ENCODE measurements around the gene AMD1.

DNA sequence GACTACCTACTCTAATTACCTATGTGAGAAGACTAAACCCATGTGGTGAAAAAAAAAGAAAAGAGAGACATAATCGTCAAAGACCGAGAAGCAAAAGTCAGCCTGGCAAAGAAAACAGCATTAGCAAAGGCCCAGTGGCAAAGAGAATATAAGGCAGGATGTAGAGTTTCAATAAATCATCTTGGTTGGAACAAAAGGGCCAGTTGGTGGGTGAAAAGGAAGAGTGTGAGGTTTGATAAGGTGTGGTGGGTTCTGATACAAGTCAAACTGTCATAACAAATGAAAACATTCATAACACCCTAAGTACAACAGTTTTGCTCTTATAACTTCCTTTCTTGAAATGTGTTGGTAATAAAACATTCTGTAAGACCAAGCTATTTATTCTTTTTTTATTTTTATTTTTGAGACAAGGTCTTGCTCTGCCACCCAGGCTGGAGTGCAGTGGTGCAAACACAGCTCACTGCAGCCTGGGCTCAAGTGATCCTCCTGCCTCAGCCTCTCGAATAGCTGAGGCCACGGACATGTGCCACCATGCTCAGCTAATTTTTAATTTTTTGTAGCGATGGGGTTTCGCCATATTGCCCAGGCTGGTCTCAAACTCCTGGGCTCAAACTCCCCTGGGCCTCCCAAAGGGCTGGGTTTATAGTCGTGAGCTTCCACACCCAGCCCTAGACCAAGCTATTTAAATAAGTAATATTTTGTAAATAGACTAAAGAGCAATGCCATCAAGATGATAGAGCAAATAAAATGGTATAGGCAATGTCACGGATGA lies 65.0 kb downstream of the AMD1 start:
- TF ChIP-seq, protein P1, sequence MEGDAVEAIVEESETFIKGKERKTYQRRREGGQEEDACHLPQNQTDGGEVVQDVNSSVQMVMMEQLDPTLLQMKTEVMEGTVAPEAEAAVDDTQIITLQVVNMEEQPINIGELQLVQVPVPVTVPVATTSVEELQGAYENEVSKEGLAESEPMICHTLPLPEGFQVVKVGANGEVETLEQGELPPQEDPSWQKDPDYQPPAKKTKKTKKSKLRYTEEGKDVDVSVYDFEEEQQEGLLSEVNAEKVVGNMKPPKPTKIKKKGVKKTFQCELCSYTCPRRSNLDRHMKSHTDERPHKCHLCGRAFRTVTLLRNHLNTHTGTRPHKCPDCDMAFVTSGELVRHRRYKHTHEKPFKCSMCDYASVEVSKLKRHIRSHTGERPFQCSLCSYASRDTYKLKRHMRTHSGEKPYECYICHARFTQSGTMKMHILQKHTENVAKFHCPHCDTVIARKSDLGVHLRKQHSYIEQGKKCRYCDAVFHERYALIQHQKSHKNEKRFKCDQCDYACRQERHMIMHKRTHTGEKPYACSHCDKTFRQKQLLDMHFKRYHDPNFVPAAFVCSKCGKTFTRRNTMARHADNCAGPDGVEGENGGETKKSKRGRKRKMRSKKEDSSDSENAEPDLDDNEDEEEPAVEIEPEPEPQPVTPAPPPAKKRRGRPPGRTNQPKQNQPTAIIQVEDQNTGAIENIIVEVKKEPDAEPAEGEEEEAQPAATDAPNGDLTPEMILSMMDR (IDR thresholded peaks at IDR 0.05), result no peak
- TF ChIP-seq POLR2A (IDR thresholded peaks at IDR 0.05), result no peak
